ENCODE results near the gene WHRN. TPM values are rescaled to one million over a fixed set of nuclear protein-coding genes. Genes with fewer than 3 reads are reported as not detected.

WHRN gene
- total and polyA plus RNA-seq, 7 experiments from 2014 or later, result 0.12 to 24.0 (median 2.5) TPM; not detected in 1

DNA sequence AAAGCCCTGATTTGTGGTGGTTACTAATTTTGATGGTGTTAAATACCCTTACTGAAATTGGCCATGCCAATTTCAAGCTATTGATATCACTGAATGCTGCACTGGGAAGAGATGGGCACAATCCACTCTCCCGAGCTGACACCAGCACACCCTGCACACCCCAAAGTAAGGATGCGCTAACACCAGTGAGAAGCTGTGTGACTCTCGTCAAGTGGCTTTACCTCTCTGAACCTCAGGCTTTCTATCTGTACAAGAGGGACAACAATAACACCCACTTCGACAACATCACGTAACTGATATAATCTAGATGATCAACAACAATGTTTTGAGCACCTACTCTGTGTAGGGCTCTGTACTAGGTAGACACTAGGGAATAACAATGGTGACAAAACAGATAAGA lies 109.5 kb downstream of the WHRN start:
- Histone ChIP-seq H3K27me3 (ENCODE audit: control insufficient read depth in 2 of 2, insufficient read depth in 2 of 2, low read length in 2 of 2) (no peaks in the 10 kb centered on the region), H3K4me3 (ENCODE audit: low read length) (no peak overlapping the region), H3K4me1 (ENCODE audit: control insufficient read depth in 2 of 2, insufficient read depth in 2 of 2, low read length in 2 of 2) (peaks cover 40 to 64% of the 10 kb centered on the region in 2 donors), H3K9me3 (ENCODE audit: control insufficient read depth in 2 of 3, low read length in 3 of 3) (no peaks in the 10 kb centered on the region), H3K36me3 (ENCODE audit: control insufficient read depth in 2 of 3, insufficient read depth in 3 of 3, low read length in 3 of 3) (peaks cover 0 to 3% (median 0%) of the 10 kb centered on the region in 3 experiments), H3K27ac (ENCODE audit: low read depth, low read length) (peak overlapping the region; percentile 97)
- Mint-ChIP-seq H3K4me1 (peaks cover 54 to 71% (median 68%) of the 10 kb centered on the region in 7 donors), H3K9me3 (no peaks in the 10 kb centered on the region), H3K27me3 (no peaks in the 10 kb centered on the region), H3K36me3 (peaks cover 0 to 24% (median 0%) of the 10 kb centered on the region in 5 donors), H3K27ac (peak overlapping the region; percentile 52 to 99 (median 97)), H3K4me3 (peak overlapping the region; percentile 70 to 99 (median 90))
- POLR2A ChIA-PET, result interaction anchor here (0.7 to 33.2 kb wide), 9 partner anchors 8 to 533 kb away, joined by 3 to 978 read pairs (median 3); partner anchors contain the start of gene AKNA
- intact Hi-C loops (cut with micrococcal nuclease), result loop anchor here (2.0 to 5.0 kb wide), 2 partner anchors 33 to 57 kb away; no protein-coding TSS in a partner anchor
- DNase-seq (no peak), ATAC-seq (no peak)
- CTCF ChIA-PET, result interaction anchor here (1.0 to 3.2 kb wide), 7 partner anchors 9 to 56 kb away, joined by 3 to 26 read pairs (median 5); partner anchors contain the start of gene AKNA

DNA sequence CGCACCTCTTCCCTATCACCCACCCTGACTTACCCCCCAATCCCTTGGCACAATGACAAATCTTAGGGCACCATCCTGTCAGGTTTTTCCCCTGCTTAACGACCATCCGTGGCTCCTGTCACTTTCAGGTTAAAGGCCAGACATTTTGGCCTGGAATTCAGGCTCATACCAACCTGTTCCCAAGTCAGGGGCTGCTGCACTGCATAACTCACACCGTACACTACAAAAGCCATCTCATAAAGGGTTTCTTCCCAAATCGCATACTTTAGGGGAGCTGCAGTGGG lies 110.0 kb downstream of the WHRN start:
- CTCF ChIA-PET, result interaction anchor here (1.0 to 3.2 kb wide), 6 partner anchors 9 to 56 kb away, joined by 3 to 26 read pairs (median 6); partner anchors contain the start of gene AKNA
- intact Hi-C loops (cut with micrococcal nuclease), result loop anchor here (2.0 to 5.0 kb wide), 2 partner anchors 33 to 56 kb away; no protein-coding TSS in a partner anchor
- no peaks in the 10 kb centered on the region for H3K27me3 ChIP-seq (ENCODE audit: control insufficient read depth in 2 of 2, insufficient read depth in 2 of 2, low read length in 2 of 2)
- Mint-ChIP-seq H3K27ac (peak overlapping the region; percentile 74 to 99 (median 97)), H3K27me3 (no peaks in the 10 kb centered on the region), H3K4me1 (peaks cover 59 to 76% (median 73%) of the 10 kb centered on the region in 7 donors), H3K9me3 (peaks cover 0 to 2% (median 0%) of the 10 kb centered on the region in 11 donors), H3K36me3 (peaks cover 0 to 29% (median 0%) of the 10 kb centered on the region in 5 donors), H3K4me3 (peak overlapping the region; percentile 77 to 99 (median 90))
- DNase-seq, result no peak
- POLR2A ChIA-PET, result interaction anchor here (0.7 to 33.2 kb wide), 8 partner anchors 9 to 258 kb away, joined by 3 to 978 read pairs (median 4); partner anchors contain the start of gene AKNA
- peak overlapping the region; percentile 97 for H3K27ac ChIP-seq (ENCODE audit: low read depth, low read length)
- H3K36me3 ChIP-seq (ENCODE audit: control insufficient read depth in 2 of 3, insufficient read depth in 3 of 3, low read length in 3 of 3), result peaks cover 0 to 3% (median 0%) of the 10 kb centered on the region in 3 experiments
- no peak for ATAC-seq
- no peaks in the 10 kb centered on the region for H3K9me3 ChIP-seq (ENCODE audit: control insufficient read depth in 2 of 3, low read length in 3 of 3)
- H3K4me3 ChIP-seq (ENCODE audit: low read length), result peak overlapping the region; percentile 31
- H3K4me1 ChIP-seq (ENCODE audit: control insufficient read depth in 2 of 2, insufficient read depth in 2 of 2, low read length in 2 of 2), result peaks cover 45 to 69% of the 10 kb centered on the region in 2 donors

DNA sequence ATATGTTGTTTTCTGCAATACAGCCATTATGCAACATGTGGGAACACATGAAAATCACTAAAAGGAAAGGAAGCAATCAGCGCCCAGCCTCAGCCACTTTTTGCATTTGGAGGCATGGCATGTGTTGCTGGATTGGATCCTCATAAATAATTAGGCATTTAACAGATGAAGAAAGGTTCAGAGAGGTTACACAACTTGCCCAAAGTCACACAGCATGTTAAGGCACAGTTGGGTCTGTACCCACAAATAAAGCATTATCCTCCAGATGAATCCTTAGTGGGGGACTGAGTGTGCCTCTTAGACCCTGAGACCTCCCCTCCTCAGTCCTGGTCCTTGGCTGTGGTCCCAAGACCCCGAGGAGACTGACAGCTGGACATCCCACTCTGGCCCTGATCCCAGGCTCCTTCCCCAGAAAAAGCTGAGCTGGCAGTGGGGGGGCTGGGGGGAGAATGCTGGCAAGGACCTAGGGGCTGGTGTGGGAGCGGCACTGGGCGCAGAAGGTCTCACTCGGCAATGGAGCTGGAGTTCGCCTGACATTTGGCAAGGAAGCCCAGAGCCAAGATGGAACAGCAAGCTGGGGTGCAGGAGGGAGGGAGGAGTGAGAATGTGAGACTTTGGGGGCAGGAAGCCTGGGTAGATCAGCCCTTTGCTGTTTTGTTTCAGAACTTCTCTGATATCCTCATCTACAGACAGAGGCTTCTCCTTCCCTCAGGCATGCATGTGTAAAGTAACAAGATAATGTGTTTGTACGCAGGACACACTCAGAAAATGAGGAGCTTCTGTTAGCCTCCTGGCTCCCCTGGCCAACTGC lies 110.5 kb downstream of the WHRN start:
- Histone ChIP-seq H3K36me3 (ENCODE audit: control insufficient read depth in 2 of 3, insufficient read depth in 3 of 3, low read length in 3 of 3) (peaks cover 0 to 3% (median 0%) of the 10 kb centered on the region in 3 experiments), H3K9me3 (ENCODE audit: control insufficient read depth in 2 of 3, low read length in 3 of 3) (no peaks in the 10 kb centered on the region), H3K27me3 (ENCODE audit: control insufficient read depth in 2 of 2, insufficient read depth in 2 of 2, low read length in 2 of 2) (no peaks in the 10 kb centered on the region), H3K27ac (ENCODE audit: low read depth, low read length) (peak overlapping the region; percentile 97), H3K4me3 (ENCODE audit: low read length) (peak overlapping the region; percentile 31), H3K4me1 (ENCODE audit: control insufficient read depth in 2 of 2, insufficient read depth in 2 of 2, low read length in 2 of 2) (peaks cover 51 to 75% of the 10 kb centered on the region in 2 donors)
- ChIA-PET CTCF (interaction anchor here (1.0 to 3.2 kb wide), 7 partner anchors 8 to 92 kb away, joined by 3 to 26 read pairs (median 5); partner anchors contain the start of gene AKNA), POLR2A (interaction anchor here (0.9 to 33.2 kb wide), 7 partner anchors 9 to 199 kb away, joined by 3 to 978 read pairs (median 7); partner anchors contain the start of genes AKNA and ATP6V1G1)
- peaks cover 0 to 34% (median 0%) of the 10 kb centered on the region in 5 donors for H3K36me3 Mint-ChIP-seq
- ATAC-seq (no peak), DNase-seq (peak in 3 of 9 donors; percentile 25 to 34 (median 27))
- H3K27ac Mint-ChIP-seq, result peak overlapping the region; percentile 76 to 99 (median 97)
- peaks cover 64 to 81% (median 78%) of the 10 kb centered on the region in 7 donors for H3K4me1 Mint-ChIP-seq
- peak overlapping the region; percentile 77 to 99 (median 90) for H3K4me3 Mint-ChIP-seq
- intact Hi-C loops (cut with micrococcal nuclease), result loop anchor here (2.0 to 5.0 kb wide), 2 partner anchors 32 to 56 kb away; no protein-coding TSS in a partner anchor
- H3K27me3 Mint-ChIP-seq, result no peaks in the 10 kb centered on the region
- H3K9me3 Mint-ChIP-seq, result peaks cover 0 to 2% (median 0%) of the 10 kb centered on the region in 11 donors

DNA sequence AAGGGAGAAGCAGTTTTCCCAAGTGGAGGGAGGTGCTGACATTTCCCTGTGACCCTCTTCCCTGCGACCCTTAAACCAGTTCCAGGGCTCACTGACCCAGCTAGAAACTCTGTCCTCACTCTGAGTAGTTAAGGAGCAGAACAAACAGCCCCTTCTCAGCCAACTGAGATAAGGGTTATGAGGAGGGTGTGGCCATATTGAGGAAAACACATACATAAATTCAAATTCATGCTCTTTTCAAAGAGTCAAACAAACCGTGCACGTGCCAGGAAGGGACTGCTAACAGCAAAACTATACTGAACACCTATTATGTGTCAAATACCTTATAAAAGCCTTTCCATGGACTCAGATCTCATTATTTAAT lies 112.5 kb downstream of the WHRN start:
- H3K36me3 ChIP-seq (ENCODE audit: control insufficient read depth in 2 of 3, insufficient read depth in 3 of 3, low read length in 3 of 3), result peaks cover 0 to under 1% (median under 1%) of the 10 kb centered on the region in 3 experiments
- no peaks in the 10 kb centered on the region for H3K9me3 ChIP-seq (ENCODE audit: control insufficient read depth in 2 of 3, low read length in 3 of 3)
- peak overlapping the region; percentile 71 to 98 (median 94) for H3K27ac Mint-ChIP-seq
- H3K4me3 ChIP-seq (ENCODE audit: low read length), result no peak overlapping the region
- peaks cover 0 to 2% (median 0%) of the 10 kb centered on the region in 11 donors for H3K9me3 Mint-ChIP-seq
- peaks cover 0 to 45% (median 4%) of the 10 kb centered on the region in 5 donors for H3K36me3 Mint-ChIP-seq
- no peaks in the 10 kb centered on the region for H3K27me3 Mint-ChIP-seq
- peak overlapping the region; percentile 46 for H3K27ac ChIP-seq (ENCODE audit: low read depth, low read length)
- H3K4me1 ChIP-seq (ENCODE audit: control insufficient read depth in 2 of 2, insufficient read depth in 2 of 2, low read length in 2 of 2), result peaks cover 69 to 93% of the 10 kb centered on the region in 2 donors
- CTCF ChIA-PET, result interaction anchor here (0.6 to 0.7 kb wide), 2 partner anchors 36 to 204 kb away, joined by 3 read pairs; no protein-coding TSS in a partner anchor
- POLR2A ChIA-PET, result interaction anchor here (2.5 to 33.2 kb wide), 4 partner anchors 9 to 200 kb away, joined by 8 to 978 read pairs (median 80); partner anchors contain the start of genes AKNA and ATP6V1G1
- ATAC-seq, result no peak
- H3K4me1 Mint-ChIP-seq, result peaks cover 80 to 99% (median 90%) of the 10 kb centered on the region in 7 donors
- no peaks in the 10 kb centered on the region for H3K27me3 ChIP-seq (ENCODE audit: control insufficient read depth in 2 of 2, insufficient read depth in 2 of 2, low read length in 2 of 2)
- intact Hi-C loops (cut with micrococcal nuclease), result no loop called here
- DNase-seq, result peak in 1 of 9 donors; percentile 11
- H3K4me3 Mint-ChIP-seq, result peak overlapping the region; percentile 46 to 100 (median 78)

DNA sequence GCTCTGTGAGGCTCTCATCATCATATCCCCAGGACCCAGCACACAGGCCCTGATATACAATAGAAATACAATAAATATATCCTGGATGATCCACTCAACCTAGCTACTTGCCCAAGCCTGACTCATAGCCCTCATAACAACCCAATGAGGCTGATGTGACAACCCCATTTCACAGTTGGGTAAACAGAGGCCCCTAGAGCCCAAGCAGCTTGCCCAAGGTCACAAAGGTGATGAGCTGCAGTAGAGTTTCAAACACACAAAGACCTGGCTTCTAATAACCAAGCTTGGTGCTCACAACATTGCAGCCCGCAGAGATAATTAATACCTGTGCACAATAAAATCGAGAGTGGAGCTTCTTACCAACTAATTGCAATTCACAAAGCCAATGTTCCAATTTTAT lies 114.3 kb downstream of the WHRN start:
- Mint-ChIP-seq H3K9me3 (peaks cover 0 to 3% (median 0%) of the 10 kb centered on the region in 11 donors), H3K27ac (peak overlapping the region; percentile 88 to 100 (median 96)), H3K4me1 (peaks cover 69 to 82% (median 76%) of the 10 kb centered on the region in 7 donors), H3K4me3 (peak overlapping the region in 9 of 10 donors; percentile 89 to 100 (median 95)), H3K27me3 (no peaks in the 10 kb centered on the region), H3K36me3 (peaks cover 7 to 54% (median 13%) of the 10 kb centered on the region in 5 donors)
- POLR2A ChIA-PET, result interaction anchor here (0.6 to 33.2 kb wide), 5 partner anchors 9 to 518 kb away, joined by 3 to 978 read pairs (median 6); no protein-coding TSS in a partner anchor
- peaks cover 63 to 78% of the 10 kb centered on the region in 2 donors for H3K4me1 ChIP-seq (ENCODE audit: control insufficient read depth in 2 of 2, insufficient read depth in 2 of 2, low read length in 2 of 2)
- no peaks in the 10 kb centered on the region for H3K27me3 ChIP-seq (ENCODE audit: control insufficient read depth in 2 of 2, insufficient read depth in 2 of 2, low read length in 2 of 2)
- no peak overlapping the region for H3K4me3 ChIP-seq (ENCODE audit: low read length)
- DNase-seq (no peak), ATAC-seq (no peak)
- H3K36me3 ChIP-seq (ENCODE audit: control insufficient read depth in 2 of 3, insufficient read depth in 3 of 3, low read length in 3 of 3), result peaks cover 0 to 18% (median 6%) of the 10 kb centered on the region in 3 experiments
- H3K27ac ChIP-seq (ENCODE audit: low read depth, low read length), result peak overlapping the region; percentile 87
- H3K9me3 ChIP-seq (ENCODE audit: control insufficient read depth in 2 of 3, low read length in 3 of 3), result no peaks in the 10 kb centered on the region
- intact Hi-C loops (cut with micrococcal nuclease), result no loop called here
- CTCF ChIA-PET, result interaction anchor here (0.5 to 2.0 kb wide), 3 partner anchors 14 to 254 kb away, joined by 3 to 7 read pairs (median 3); no protein-coding TSS in a partner anchor

Measured in naive thymus-derived CD4-positive, alpha-beta T cell (primary cell).